22Rv1 (cell line): ENCODE measurements around the gene SCARF1.

Source experiments
- CTCF ChIP-seq: fragments of 450-650 bp; IDR thresholded peaks from 2 replicates; pipeline ENCODE4 v1.5.1; 2017; ENCODE audit warnings: mild to moderate bottlenecking
- ZFX ChIP-seq: fragments of 450-650 bp; IDR thresholded peaks from 2 replicates; pipeline ENCODE4 v1.6.1; 2017; ENCODE audit warnings: antibody characterized with exemption, borderline replicate concordance

GRCh38 chr17:1661045-1661444, 15.5 kb upstream of the SCARF1 start:
- TF ChIP-seq CTCF: no peak
- no peak for TF ChIP-seq ZFX
